Glomerular visceral epithelial cell (primary cell): ENCODE data around the gene WNK4.

Experiments used
- DNase-seq: peaks from one replicate; pipeline ENCODE4 v3.0.0-alpha.2; 2016; ENCODE audit errors: extremely low spot score

The WNK4 gene

DNA sequence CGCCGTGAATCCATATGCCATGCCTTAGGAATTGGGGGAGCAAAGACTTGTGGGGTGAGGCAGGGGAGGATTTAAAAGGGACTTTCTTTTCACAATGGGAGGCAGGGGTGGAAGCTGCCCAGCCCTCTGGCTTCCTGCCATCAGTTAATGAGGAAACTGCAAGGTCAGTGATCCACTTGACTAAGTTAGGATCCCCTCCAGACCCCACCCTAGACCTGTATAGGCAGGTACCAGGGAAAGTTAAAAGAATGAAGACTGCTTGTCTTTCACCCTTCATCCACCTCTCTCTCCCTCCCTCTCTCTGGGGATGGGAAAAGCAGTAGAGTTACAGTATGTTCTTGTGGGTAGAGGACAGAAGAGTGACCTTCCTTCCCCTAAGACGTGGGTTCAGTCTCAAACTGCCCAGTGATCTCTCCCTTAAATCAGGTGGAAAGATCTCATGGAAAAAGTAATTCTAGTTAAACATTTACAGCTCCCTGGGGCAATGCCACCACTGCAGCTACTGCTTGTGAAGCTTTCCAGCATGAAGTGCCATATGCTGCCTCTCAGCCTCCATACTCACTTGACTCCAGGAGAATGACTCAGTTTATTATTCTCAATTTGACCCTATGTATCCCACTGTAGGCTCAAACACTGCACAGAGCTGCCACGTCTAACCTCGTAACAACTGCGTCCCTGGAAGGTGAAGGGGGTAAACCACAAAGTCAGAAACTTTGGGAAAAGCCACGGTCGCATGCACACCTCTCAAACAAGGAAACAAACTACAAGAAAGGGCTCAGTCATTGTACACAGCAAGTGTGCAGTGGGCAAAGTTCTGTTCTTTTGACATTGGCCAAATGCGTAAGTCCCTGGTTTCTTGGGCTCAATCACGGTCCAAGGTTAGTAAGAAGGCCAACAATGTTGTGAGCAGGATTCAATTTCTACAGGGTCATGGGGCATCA, 16.9 kb downstream of the WNK4 start:
- DNase-seq = peak; percentile 72

DNA sequence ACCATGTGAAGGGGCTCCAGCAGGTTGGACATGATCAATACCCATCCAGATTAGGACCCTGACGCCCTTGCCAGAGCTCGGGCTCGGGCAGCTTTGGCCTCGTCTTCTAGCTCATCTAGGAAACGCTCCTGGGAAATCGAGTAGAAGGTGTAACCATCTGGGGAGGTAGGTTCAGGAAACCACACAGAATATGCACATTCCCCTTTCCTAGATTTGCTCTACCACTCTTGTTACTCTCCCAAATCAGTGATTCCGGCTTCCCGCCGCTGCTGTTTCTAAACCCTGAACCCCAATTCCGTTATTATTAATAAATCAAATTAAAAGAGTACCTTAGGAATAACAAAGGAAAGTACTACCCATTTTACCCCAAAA, 17.6 kb downstream of the WNK4 start:
- DNase-seq = no peak

DNA sequence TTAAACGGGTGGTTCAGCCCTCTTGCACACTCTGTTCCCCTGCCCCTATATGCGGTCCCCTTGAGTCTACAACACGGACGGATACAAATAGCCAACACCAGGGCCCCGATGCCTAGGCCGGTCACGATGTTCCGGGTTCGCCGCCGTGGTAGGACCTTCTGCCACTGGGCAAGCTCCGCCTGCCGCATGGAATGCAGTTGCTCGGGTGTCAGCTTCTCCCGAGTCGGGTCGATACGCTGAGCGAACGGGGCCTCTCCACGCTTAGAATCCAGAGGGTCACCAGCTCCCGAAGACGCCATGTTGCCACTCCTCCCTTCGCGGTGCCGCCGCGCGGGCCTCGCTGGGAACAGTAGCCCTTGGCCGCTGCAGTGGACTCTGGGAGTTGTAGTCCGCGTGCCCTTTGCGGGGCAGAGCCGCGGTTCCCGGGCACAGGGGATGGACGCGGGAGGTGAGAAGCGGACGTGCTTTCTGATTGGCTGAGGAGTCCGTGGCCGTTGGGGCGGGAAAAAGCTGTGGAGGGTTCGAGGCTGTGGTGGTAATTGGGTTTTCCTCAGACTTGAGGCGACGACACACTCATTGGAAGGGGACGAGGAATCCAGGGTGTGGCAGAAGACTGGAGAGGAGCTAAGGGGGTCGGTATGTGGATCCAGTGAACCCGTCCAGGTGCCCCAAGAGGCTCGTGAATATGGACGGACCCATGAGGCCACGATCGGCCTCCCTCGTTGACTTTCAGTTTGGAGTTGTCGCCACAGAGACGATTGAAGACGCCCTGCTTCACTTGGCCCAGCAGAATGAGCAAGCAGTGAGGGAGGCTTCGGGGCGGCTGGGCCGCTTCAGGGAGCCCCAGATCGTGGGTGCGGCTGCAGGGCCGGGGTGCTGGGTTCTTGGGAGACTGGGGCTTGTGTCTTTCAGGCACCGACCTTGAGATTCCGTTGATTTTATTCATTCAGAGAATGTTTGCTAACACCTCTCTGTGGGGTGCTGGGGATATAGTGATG, 18.3 kb downstream of the WNK4 start, which contains the start of the genes CNTD1 and COA3:
Gene CNTD1, plus strand, starts transcription at position 479 of the 998 bp plus-strand sequence. Its CDS starts 207 bp downstream, at position 686.
Gene COA3, minus strand, starts transcription at position 322 of the 998 bp plus-strand sequence. Its CDS starts 23 bp downstream, at position 299.
- DNase-seq = peak; percentile 83

DNA sequence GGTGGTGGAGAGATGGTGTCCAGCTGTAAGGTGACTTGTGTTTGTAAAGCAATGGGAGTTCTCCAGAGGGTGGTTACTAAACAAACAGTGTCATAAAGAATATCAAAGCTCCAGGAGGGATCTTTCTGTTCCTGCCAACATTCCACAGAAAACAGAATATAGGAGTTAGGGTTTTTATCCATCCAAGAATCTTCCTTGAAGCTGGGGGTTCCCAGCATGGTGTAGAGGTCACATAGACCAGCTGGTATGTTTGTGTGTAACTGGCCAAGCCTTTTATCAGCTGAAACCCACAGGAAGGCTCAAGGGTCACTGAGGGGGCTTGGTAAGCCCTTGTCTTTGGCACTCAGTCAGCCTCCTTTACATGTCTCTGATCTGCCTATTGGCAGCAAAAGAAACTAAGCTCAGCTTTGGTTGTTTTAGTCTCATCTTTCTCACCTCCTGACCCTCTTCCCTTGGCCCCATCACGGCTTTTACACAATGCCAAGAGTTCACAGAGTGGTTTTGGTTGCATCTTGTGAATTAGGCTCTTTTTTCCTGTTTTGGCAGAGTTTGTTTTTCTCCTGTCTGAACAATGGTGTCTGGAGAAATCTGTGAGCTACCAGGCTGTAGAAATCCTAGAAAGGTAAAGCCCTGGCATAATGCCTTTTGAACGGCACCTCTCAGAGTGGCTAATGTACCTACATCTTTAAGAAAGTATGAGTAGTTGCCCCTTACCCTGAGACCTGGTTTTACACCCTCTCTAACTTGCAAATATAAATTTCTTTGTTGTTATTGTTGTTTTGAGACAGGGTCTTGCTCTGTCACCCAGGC, 22.9 kb downstream of the WNK4 start:
- no peak for DNase-seq

DNA sequence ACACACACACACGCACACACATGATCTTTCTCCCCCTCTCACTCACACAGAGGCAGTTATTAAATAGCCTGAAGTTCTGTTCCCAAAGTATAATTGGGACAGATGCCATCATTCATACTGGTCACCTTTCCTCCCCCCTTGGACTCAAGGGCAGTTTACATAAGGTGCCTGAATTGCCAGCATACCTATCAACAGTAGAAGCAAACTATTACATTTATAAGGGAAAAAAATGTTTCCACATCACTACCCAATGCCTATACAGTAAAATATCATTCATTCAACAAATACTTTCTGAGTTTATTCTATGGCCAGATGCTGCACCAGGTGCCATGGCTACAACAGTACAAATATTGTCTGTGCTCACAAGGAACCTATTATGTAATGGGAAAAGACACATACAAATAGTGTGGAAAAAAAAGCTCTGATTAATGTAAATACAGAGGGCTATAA, 24.5 kb downstream of the WNK4 start:
- no peak for DNase-seq

DNA sequence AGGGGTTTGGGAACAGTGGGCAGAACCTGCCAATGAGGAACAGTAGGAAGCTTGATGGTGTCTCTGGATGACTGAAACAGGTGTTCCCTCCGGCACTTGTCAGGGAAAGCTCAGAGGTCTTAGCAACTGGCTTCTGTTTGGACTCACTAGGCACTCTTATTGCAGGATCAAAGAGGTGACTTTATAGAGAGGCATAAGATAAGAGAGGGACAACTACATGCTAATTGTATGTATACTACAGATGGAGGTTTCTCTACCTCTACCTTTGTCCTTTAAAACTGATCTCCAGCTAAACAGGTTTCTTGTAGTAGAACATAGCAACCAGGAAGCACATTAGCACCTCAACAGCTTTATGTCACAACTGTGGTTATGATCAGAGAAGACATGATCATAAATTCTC, 25.8 kb downstream of the WNK4 start:
- no peak for DNase-seq

DNA sequence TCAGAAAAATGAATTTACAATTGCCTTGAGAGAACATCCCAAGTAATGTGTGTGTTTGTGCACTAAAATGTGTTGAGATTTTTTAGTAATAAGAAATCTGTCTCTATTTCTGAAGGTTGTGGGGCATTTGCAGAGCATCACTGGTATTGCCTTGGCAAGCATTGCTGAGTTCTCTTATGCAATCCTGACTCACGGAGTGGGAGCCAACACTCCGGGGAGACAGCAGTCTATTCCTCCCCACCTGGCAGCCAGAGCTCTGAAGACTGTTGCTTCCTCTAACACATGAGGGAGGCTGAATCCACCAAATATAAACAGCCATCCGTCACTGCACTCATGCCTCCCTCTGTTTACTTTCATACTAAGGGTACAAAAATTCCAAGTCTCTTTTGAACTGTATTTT, 28.8 kb downstream of the WNK4 start:
- peak; percentile 20 for DNase-seq

DNA sequence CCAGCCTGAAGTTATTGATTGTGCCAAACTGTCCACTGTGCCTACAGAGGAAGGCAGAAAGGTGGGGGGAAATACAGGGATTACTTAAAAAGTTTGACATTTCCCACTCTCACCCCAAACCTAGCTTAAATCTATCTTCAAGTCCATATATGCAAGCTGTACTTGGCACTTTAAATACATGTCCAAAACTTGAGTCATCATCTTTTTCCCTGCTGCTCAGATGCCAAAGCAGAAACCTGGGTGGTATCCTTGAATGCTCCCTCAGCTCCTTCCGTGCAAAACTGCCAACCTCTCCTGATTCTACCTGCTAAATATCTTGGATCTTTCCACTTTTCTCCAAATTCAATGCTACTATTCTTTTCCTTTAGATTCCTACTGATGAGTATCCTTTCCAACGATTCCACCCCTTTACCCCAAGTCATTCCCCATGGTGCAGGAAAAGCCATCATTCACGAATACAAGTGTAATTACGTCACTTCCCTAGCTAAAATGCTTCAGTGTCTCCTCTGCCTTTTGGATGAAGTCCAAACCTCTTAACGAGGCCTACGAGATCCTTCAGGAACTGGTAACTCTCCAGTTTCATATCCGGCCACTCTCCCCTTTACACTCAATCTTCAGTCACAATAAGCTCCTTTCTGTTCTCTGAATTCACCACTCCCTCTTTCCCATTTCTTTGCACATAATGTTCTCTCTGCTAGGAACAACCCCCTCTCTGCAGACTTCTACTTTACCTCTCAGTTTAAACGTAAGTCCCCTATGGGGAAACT, 34.4 kb downstream of the WNK4 start:
- DNase-seq = peak; percentile 52

DNA sequence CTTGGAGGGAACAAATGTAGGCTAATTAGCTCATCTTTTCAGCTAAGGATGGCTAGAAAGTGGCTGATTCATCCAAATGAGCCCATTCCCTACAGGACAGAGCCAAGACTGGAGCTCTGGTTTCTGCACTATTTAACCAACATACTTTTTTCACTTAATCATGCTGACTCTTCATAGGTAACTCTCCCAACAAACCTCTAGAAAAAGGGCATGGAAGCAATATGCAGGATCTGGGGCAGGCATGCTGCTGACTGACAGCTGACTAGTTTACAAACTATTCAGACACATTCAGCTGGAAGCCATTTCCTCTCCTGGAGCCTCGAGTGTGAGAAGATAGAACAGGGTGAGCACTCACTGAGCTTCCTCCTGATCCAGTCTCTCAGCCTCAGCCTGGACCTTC, 37.5 kb downstream of the WNK4 start:
- DNase-seq = no peak

DNA sequence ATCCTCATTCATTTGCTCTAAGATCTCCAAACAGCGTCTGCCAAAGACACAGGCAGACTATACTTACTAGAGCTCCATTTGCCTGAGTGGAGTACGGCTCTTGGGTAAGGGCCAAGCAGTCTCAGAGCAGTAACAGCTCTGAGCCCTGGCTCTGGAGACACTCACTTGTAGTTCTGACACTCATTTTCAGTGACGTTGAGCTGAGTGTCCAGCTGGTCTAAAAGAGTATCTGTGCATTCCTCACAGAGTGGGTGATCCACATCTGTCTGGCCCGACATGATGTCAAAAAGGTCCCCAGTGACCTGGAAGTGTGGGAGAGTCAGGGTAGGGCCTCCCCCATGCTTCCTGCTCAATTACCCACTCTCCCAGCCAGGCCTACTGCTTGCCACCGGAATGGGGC, 38.0 kb downstream of the WNK4 start:
- no peak for DNase-seq

DNA sequence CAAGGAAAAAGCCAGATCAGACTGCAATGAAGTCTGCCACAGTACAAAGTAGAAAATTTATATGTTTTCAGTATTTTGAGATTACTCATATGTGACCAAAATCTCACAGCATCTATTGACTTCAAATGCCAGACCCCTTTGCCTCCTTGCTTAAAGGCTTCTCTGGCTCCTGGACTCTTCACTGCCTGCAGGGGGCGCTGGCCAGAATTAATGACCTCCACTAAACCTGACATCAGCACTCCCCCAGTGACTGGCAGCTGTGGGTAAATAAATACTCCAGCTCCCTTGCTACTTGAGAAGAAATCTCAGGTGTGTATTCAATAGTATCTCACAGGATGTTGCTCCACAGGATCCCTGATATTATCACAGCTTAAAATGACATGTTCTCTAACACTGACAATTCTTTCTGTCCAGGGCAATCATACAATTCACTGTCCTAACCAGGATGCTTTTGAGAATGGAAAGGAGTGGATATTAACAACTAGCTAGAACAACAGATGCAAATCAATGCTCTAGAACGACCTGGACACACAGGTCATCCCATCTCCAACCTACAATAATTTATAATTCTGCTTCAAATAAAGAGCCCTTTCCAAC, 39.6 kb downstream of the WNK4 start:
- peak; percentile 61 for DNase-seq

DNA sequence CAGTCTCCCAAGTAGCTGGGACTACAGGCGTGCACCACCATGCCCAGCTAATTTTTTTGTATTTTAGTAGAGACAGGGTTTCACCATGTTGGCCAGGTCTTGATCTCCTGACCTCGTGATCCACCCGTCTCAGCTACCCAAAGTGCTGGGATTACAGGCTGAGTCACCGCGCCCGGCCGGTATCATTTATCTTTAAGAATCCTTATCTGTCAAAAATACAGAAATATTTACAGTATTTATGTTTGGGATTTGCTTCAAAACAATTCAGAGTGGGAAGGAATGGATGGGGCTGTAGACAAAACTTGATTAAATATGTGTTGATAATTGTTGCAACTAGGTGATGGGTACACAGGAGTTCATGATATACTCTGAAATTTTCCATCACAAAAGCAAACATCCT, 40.8 kb downstream of the WNK4 start:
- no peak for DNase-seq

DNA sequence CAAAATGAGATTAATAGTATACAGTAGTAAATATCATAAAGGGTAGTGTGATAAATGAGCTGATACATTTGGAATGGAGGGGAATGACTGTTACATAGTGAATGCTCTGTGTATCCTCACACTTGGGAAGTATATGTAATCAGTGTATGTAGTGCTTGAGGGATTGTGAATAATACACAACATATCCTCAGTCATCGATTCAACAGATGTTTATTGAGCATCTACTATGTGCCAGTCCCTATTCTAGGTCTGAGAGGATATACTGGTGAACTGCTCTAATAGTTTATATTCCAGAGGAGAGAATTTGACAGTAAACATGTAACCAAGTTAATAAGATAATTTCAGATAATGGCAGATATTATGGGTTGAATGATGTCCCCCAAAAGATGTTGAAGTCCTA, 47.1 kb downstream of the WNK4 start:
- no peak for DNase-seq

DNA sequence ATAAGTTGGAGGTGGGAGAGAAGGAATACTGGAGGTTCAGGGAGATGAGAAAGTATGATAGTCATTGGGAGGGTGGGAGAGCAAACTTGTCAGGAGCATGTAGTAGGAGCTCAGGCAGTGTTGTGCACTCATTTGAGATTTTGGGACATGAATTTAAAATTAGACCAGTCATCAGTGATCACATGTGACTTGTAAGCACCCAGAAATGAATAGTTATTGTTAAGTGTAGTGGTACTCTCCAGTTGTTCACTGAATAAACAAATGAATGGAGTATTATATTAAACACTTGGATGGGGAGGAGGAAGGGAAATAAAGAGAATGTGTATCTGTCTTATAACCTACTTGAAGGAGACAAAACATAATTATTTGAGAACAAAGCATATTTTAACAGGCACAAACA, 50.6 kb downstream of the WNK4 start:
- DNase-seq = no peak

DNA sequence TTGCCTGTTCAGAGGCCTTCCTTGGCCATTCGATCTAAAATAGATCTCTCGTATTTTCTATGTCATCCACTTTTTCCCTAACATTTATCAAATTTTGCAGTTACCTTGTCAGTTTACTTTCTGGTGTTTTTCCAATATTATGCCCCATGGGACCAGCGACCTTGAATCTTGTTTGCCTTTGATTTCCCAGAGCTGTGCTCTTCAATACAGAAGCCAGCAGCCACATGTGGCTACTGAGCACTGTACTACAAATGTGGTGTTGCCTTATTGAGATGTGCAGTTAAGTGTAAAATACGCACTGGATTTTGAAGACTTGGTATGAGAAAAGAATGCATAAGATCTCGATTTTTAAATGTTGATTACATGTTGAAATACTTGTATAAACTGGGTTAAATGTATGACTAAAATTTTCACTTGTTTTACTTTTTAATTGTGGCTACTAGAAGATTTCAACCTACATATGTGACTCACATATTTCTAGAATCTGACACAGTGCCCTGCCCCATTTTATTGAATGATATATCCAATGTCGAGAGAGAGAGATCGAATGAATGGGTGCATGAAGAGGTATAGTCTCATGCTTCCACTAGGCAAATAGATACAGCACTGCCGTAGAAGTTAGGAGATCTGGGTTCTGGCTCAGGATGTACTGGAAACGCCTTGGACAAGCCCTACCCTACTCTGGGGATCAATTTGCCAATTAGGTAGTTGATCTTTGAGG, 52.0 kb downstream of the WNK4 start:
- DNase-seq = no peak

DNA sequence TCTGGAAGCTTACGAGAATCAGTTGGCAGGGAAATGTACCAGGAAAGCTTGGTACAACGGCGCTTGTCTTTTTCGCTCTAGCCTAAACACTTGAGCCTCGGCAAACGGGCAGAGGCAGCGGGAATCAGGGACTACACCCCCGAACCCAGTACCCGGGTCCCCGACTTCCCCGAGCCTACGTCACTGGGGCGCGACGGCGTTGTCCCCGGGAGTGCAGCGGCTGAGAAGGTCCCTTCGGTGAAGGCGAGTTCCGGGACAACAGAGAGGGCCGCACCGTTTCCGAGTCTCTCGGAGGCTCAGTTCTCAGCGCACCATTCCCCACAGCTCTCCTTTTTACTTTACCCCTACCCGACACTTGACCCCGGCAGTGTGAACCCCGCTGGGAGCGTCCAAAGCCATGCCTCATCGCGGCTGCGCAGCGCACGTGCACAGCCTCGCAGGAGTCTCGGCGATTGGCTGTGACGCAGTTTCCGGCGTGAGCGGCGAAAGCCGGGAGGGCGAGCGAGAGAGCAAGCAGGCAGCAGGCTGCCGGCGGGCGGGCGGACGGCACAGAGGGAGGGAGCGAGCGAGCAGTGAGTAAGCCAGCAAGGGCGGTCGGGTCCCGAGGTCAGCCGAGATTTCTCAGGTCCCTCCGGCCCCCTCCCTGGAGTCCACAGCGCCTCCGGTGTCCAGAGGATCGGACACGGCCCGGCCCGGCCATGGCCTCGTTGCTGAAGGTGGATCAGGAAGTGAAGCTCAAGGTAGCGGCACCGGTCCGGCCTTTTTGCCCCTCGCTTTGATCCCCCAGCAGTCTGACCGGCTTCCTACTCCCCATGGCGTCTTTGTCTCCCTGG, 52.7 kb downstream of the WNK4 start, which contains the start of gene PSME3:
Gene PSME3, plus strand, starts transcription at position 464 of the 833 bp plus-strand sequence. Its CDS starts 235 bp downstream, at position 699.
- DNase-seq = peak; percentile 83

DNA sequence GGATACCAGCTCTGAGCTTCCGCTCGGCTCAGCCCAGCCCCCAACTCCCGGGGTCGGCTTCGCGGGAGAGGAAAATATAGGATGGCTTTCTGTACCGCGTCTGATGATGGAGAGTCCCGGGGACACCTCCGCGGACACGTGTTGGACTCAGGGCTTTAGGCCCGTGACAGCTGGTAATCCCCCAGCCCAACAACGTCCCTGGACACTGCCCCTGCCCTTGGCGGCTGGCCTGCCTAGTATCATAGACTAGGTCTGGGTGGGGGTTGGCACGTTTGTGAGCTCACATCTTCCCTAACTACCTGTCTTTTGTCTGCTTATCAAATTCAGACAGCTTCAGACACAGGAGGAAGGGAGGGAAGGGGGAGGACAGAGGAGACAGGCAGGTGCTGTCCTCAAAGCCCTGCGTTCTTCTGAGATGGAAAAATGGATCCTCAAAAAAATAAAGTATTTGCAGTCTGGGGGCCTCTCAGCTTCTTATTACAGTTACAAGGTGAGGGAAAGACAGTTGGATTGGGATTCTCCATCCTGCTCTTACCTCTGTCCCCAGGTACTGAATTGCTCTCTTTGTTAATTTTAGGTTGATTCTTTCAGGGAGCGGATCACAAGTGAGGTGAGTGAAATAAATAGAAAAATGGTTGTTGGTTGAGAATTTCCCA, 53.5 kb downstream of the WNK4 start:
- DNase-seq = no peak

DNA sequence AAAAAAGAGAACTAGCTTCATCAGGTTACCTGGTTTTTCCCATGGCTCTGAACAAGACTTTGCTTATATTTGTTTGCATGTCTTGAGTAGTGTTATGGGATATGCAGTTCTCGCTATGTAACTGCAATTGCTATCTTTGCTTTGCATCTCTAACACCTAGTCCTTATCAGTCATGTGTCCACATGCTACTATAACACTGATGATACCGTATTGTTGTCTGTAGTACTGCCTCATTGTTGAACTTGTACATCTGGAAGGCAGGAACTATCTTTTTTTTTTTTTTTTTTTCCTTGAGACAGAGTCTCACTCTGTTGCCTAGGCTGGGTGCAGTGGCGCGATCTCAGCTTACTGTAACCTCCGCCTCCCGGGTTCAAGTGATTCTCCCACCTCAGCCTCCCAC, 55.3 kb downstream of the WNK4 start:
- no peak for DNase-seq
